Sigmoid colon (tissue), 4 donors: ENCODE results near the gene RPS6KB1.

Experiments
- CTCF ChIP-seq, 4 experiments: fragments of 450-650 bp in 3 of 4; fragments of 200-600 bp in 1 of 4; IDR thresholded peaks; one replicate each; pipeline ENCODE4 v1.5.1; 2016 to 2019; ENCODE audit warnings: antibody characterized with exemption in 4 of 4, mild to moderate bottlenecking in 3 of 4, moderate library complexity in 2 of 4
- POLR2A ChIP-seq, 2 donors: fragments of 450-650 bp; IDR thresholded peaks; one replicate each; pipeline ENCODE4 v1.6.1; 2016; ENCODE audit warnings: antibody characterized with exemption in 2 of 2, mild to moderate bottlenecking in 2 of 2, moderate library complexity in 2 of 2
- POLR2AphosphoS5 ChIP-seq, 4 donors: sonication (generic); formaldehyde crosslinking; IDR thresholded peaks; one replicate each; pipeline ENCODE4 v1.6.1; 2017; ENCODE audit warnings: antibody characterized with exemption in 4 of 4

- no peak for TF ChIP-seq CTCF (IDR thresholded peaks at IDR 0.05)
- no peak for TF ChIP-seq POLR2AphosphoS5 (IDR thresholded peaks at IDR 0.05)
- TF ChIP-seq POLR2A (IDR thresholded peaks at IDR 0.05), result no peak
These were observed 23.0 kb upstream of the RPS6KB1 start for GRCh38 chr17:59869941-59870218.
